Duodenal mucosa (tissue), 2 donors: ENCODE data around the gene GALK1.

Experiments
- H3K27ac ChIP-seq: one replicate; pipeline ENCODE4 v1.7.0; 2013; ENCODE audit warnings: low read depth, low read length
- H3K27me3 ChIP-seq, 2 donors: one replicate each; pipeline ENCODE4 v1.7.0; 2013; ENCODE audit warnings: low read length in 2 of 2, control low read depth in 1 of 2; ENCODE audit not compliant: insufficient read depth in 2 of 2, control insufficient read depth in 1 of 2
- H3K36me3 ChIP-seq, 2 donors: one replicate each; pipeline ENCODE4 v1.7.0; 2013; ENCODE audit warnings: low read length in 2 of 2, control low read depth in 1 of 2; ENCODE audit not compliant: insufficient read depth in 2 of 2, control insufficient read depth in 1 of 2
- H3K4me1 ChIP-seq, 2 donors: one replicate each; pipeline ENCODE4 v1.7.0; 2013; ENCODE audit warnings: low read length in 2 of 2, control low read depth in 1 of 2; ENCODE audit not compliant: insufficient read depth in 2 of 2, control insufficient read depth in 1 of 2
- H3K4me3 ChIP-seq, 2 donors: one replicate each; pipeline ENCODE4 v1.7.0; 2013; ENCODE audit warnings: low read length in 2 of 2, low read depth in 1 of 2
- H3K9ac ChIP-seq, 2 donors: one replicate each; pipeline ENCODE4 v1.7.0; 2013; ENCODE audit warnings: low read length in 2 of 2, low read depth in 1 of 2
- H3K9me3 ChIP-seq, 2 donors: one replicate each; pipeline ENCODE4 v1.7.0; 2013; ENCODE audit warnings: low read length in 2 of 2, control low read depth in 1 of 2; ENCODE audit not compliant: control insufficient read depth in 1 of 2

GALK1 gene

GRCh38 chr17:75750661-75751423 is 14.2 kb downstream of the GALK1 start:
- H3K4me3 ChIP-seq: no peak overlapping the region
- no peaks in the 10 kb centered on the region for H3K9me3 ChIP-seq
- no peak overlapping the region for H3K9ac ChIP-seq
- no peaks in the 10 kb centered on the region for H3K27me3 ChIP-seq
- H3K4me1 ChIP-seq: peaks cover 4 to 9% of the 10 kb centered on the region in 2 donors
- no peak overlapping the region for H3K27ac ChIP-seq
- peaks cover 20 to 60% of the 10 kb centered on the region in 2 donors for H3K36me3 ChIP-seq

GRCh38 chr17:75749545-75750389 is 15.2 kb downstream of the GALK1 start:
- no peak overlapping the region for H3K9ac ChIP-seq
- H3K27ac ChIP-seq: no peak overlapping the region
- H3K9me3 ChIP-seq: no peaks in the 10 kb centered on the region
- peaks cover 4 to 9% of the 10 kb centered on the region in 2 donors for H3K4me1 ChIP-seq
- no peak overlapping the region for H3K4me3 ChIP-seq
- H3K27me3 ChIP-seq: no peaks in the 10 kb centered on the region
- peaks cover 20 to 59% of the 10 kb centered on the region in 2 donors for H3K36me3 ChIP-seq

GRCh38 chr17:75748706-75749105 is 16.3 kb downstream of the GALK1 start:
- peaks cover 20 to 62% of the 10 kb centered on the region in 2 donors for H3K36me3 ChIP-seq
- no peak overlapping the region for H3K4me3 ChIP-seq
- no peak overlapping the region for H3K27ac ChIP-seq
- H3K4me1 ChIP-seq: no peaks in the 10 kb centered on the region
- no peak overlapping the region for H3K9ac ChIP-seq
- no peaks in the 10 kb centered on the region for H3K9me3 ChIP-seq
- H3K27me3 ChIP-seq: no peaks in the 10 kb centered on the region

- H3K36me3 ChIP-seq: peaks cover 10 to 60% of the 10 kb centered on the region in 2 donors
- H3K27ac ChIP-seq: no peak overlapping the region
- H3K9ac ChIP-seq: no peak overlapping the region
- H3K4me3 ChIP-seq: no peak overlapping the region
- H3K27me3 ChIP-seq: no peaks in the 10 kb centered on the region
- H3K4me1 ChIP-seq: no peaks in the 10 kb centered on the region
- no peaks in the 10 kb centered on the region for H3K9me3 ChIP-seq
These were observed 21.3 kb downstream of the GALK1 start for GRCh38 chr17:75743625-75744206.

GRCh38 chr17:75742337-75742736 is 22.7 kb downstream of the GALK1 start:
- H3K27me3 ChIP-seq: no peaks in the 10 kb centered on the region
- no peaks in the 10 kb centered on the region for H3K4me1 ChIP-seq
- no peak overlapping the region for H3K4me3 ChIP-seq
- H3K36me3 ChIP-seq: peaks cover 6 to 68% of the 10 kb centered on the region in 2 donors
- no peak overlapping the region for H3K9ac ChIP-seq
- no peak overlapping the region for H3K27ac ChIP-seq
- no peaks in the 10 kb centered on the region for H3K9me3 ChIP-seq

- H3K9ac ChIP-seq: no peak overlapping the region
These were observed 24.3 kb downstream of the GALK1 start for GRCh38 chr17:75740631-75741077.

GRCh38 chr17:75740215-75740614 is 24.8 kb downstream of the GALK1 start:
- Histone ChIP-seq H3K9me3 (no peaks in the 10 kb centered on the region), H3K9ac (no peak overlapping the region), H3K4me1 (no peaks in the 10 kb centered on the region), H3K27ac (no peak overlapping the region), H3K36me3 (peaks cover 14 to 79% of the 10 kb centered on the region in 2 donors), H3K4me3 (no peak overlapping the region), H3K27me3 (no peaks in the 10 kb centered on the region)

More at GRCh38 chr17:75740631-75741077, 24.3 kb downstream of the GALK1 start:
- H3K36me3 ChIP-seq: peaks cover 14 to 79% of the 10 kb centered on the region in 2 donors
- no peaks in the 10 kb centered on the region for H3K27me3 ChIP-seq
- H3K4me1 ChIP-seq: no peaks in the 10 kb centered on the region
- H3K9me3 ChIP-seq: no peaks in the 10 kb centered on the region
- H3K27ac ChIP-seq: no peak overlapping the region
- no peak overlapping the region for H3K4me3 ChIP-seq

GRCh38 chr17:75739801-75740200 is 25.2 kb downstream of the GALK1 start:
- H3K27ac ChIP-seq: no peak overlapping the region
- H3K9me3 ChIP-seq: no peaks in the 10 kb centered on the region
- H3K4me1 ChIP-seq: no peaks in the 10 kb centered on the region
- no peak overlapping the region for H3K9ac ChIP-seq
- H3K36me3 ChIP-seq: peaks cover 14 to 76% of the 10 kb centered on the region in 2 donors
- no peaks in the 10 kb centered on the region for H3K27me3 ChIP-seq
- H3K4me3 ChIP-seq: no peak overlapping the region

- peaks cover 14 to 75% of the 10 kb centered on the region in 2 donors for H3K36me3 ChIP-seq
- no peak overlapping the region for H3K4me3 ChIP-seq
- no peak overlapping the region for H3K9ac ChIP-seq
- peaks cover 5 to 6% of the 10 kb centered on the region in 2 donors for H3K4me1 ChIP-seq
- H3K9me3 ChIP-seq: no peaks in the 10 kb centered on the region
- no peaks in the 10 kb centered on the region for H3K27me3 ChIP-seq
- H3K27ac ChIP-seq: no peak overlapping the region
These were observed 25.8 kb downstream of the GALK1 start for GRCh38 chr17:75739174-75739573.
